ENCODE measurements around the gene ZNF787. TPM values are rescaled to one million over a fixed set of nuclear protein-coding genes. Genes with fewer than 3 reads are reported as not detected.
A peak's percentile ranks its signal among the peaks of the same experiment; 100 is the strongest.

The ZNF787 gene
- total and polyA plus RNA-seq, 10 of the 15 experiments (the other 5 are each of a cell fraction or from before 2014, with no cell fraction given): 0.23 to 39.9 (median 4.1) TPM

GRCh38 chr19:56140583-56141416 is 19.7 kb upstream of the ZNF787 start, which contains the start of gene ZNF444 (continued):
- TF ChIP-seq REST (IDR thresholded peaks at IDR 0.05; ENCODE audit: low read depth, low read length) (no peak), NR2C2 (IDR thresholded peaks at IDR 0.05; ENCODE audit: borderline replicate concordance, control insufficient read depth, insufficient read length, low read depth) (no peak), NKRF (conservative IDR thresholded peaks at IDR 0.05) (0 out of 2 replicates have a peak, but pooled peaks have one; percentile 60), RB1 (IDR thresholded peaks at IDR 0.05; ENCODE audit: borderline replicate concordance) (no peak), ZZZ3 (IDR thresholded peaks at IDR 0.05; ENCODE audit: control insufficient read depth, insufficient read length, low read depth) (no peak), CHD2 (IDR thresholded peaks at IDR 0.05; ENCODE audit: borderline replicate concordance, low read depth, low read length) (peak; percentile 96), TBL1XR1 (IDR thresholded peaks at IDR 0.05; ENCODE audit: low read depth, low read length) (no peak; the same call in 1 of the 2 replicates), STAT1 (conservative IDR thresholded peaks at IDR 0.05) (peak; percentile 96), ZNF592 (IDR thresholded peaks at IDR 0.05) (no peak), KAT2A (conservative IDR thresholded peaks at IDR 0.05; ENCODE audit: control insufficient read depth, low read depth, low read length) (no peak), KDM1A (IDR thresholded peaks at IDR 0.05; ENCODE audit: borderline replicate concordance) (no peak), CHD4 (IDR thresholded peaks at IDR 0.05) (no peak), IRF3 (IDR thresholded peaks at IDR 0.05) (peak; percentile 64; the same call in 1 of the 2 replicates), E2F4 (IDR thresholded peaks at IDR 0.05; ENCODE audit: low read depth, low read length) (no peak; the same call in 1 of the 2 replicates), MYC (IDR thresholded peaks at IDR 0.05; ENCODE audit: insufficient read depth, insufficient read length, insufficient replicate concordance, low read length, severe bottlenecking) (no peak), EED (IDR thresholded peaks at IDR 0.05; ENCODE audit: low read depth) (no peak)

All from GM12878 (cell line).